Dedifferentiated amniotic fluid mesenchymal stem cell (primary cell): ENCODE results near the gene MRPS35.
A peak's percentile ranks its signal among the peaks of the same experiment; 100 is the strongest.

ENCODE experiments used
- DNase-seq: peaks from one replicate; pipeline ENCODE4 v3.0.0-alpha.2; 2016; ENCODE audit errors: extremely low spot score

MRPS35 gene

DNA sequence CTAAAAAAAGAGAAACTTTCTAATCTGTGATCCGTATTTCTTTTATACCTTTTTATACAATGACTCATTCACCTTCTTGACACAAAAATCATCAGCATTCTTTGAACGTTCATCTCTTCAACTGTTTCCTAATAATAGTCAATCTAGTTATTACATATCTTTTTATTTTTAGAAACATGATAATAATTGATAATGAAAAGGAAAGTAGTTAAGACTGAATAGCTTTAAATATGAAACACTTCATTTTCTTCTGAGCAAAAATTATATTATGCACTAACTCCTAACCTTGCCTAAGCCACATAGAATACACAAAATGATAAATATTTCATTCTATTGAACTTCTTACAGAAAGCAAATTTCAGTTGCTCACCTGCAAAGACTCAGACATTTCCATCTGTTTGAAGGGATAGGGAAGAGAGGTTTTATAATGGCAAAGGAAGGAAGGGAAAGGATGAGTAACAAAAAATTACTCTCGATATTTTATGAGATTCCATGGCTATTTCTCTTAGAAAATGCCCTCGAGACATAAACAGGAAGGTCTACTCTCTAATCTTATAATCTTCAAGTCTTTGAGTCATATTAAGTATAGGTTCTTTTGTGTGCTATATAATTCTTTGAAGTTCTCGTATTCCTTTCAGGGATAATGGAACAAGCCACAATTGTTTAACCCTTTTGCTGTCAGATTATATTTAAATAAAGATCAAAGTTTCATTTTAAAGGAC is 61.9 kb downstream of the MRPS35 start:
- no peak for DNase-seq

DNA sequence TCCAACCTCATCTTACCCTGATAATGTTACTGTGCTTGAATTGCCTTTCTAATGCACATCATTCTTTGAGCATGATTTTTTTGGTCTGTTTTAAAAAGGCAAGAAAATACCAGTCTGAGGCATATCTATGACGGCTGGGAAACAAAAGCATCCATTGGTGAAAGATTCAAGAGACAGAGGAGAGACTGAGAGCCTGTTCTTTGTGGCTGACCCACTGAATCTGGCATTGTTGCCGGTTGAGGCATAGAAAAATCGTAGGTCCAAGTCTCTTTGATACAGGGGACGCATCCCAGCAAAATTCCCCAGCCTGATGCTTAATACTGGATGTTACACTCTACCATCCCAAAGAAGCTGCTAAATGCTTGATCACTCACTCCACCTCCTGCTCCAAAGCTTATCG is 66.5 kb downstream of the MRPS35 start:
- no peak for DNase-seq

DNA sequence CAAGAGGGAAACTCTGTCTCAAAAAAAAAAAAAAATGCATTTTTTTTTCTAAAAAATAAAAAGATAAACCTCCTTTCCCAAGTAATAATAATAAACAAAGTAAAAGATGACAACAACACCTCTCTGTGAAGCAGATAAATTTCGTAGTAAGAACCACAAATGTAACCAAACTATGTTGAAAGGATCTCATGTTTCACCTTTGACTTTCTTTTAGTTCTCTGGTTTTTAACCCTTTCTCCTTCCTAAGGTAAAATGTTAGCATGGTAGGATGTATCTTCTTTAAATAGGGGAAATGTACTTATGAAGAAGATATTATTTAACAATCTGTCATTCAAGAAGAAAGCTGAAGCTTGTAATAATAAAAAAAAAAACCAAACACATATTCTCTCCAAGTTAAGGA is 67.6 kb downstream of the MRPS35 start:
- DNase-seq, result no peak

DNA sequence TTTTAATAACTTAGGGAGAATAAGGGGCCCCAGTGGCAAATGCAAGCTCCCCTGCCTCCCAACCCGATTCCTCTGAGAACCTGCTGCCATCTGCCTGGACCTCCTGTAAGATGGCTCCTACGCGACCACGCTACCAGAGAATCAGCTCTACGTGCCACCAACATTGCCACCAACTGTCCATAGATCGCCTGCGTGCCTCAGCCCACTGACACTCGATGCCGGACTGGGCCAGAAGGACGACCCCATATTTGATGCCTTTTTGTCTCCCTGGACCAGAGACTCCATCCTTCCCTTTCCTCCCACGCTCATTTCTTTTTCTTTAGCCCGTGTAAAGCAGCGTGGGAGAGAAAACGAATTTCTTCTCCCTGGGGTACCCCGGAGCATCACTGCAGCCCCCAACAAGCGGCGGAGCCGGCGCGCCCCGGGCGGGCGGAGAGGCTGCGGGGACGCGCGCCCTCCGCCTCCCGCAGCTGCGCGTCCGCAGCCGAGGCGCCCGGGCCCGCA is 68.8 kb downstream of the MRPS35 start:
- DNase-seq, result no peak

DNA sequence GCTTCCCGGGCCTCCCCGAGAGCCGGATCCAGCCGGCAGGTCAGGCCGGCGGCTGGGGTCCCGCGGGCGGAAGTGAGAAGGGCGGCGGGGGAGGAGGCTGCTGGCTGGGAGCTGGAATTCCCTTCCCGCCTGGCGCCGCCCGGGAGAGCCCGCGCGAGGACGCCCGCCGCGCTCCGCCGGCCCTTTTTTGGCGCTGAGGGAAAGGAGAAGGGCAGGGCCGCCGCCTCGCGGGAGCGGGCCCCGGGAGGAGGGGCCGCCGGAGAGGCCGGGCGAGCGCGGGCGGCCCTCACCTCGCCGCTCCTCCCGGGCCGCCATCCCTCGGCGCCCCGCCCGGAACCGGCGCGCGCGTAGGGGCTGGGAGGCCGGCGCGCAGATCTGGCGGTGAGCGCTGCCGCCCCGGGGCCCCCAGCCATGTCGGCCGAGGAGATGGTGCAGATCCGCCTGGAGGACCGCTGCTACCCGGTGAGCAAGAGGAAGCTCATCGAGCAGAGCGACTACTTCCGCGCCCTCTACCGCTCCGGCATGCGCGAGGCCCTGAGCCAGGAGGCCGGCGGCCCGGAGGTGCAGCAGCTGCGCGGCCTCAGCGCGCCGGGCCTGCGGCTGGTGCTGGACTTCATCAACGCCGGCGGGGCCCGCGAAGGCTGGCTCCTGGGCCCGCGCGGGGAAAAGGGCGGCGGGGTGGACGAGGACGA is 69.4 kb downstream of the MRPS35 start, which contains the start of the genes KLHL42 and MANSC4:
Gene KLHL42 (plus strand): TSS at position 314 of the 692 bp plus-strand sequence. CDS start 98 bp downstream, at position 412.
Gene MANSC4 (minus strand): TSS at position 317 of the 692 bp plus-strand sequence. CDS start 8,960 bp downstream, outside the sequence.
- peak; percentile 39 for DNase-seq

DNA sequence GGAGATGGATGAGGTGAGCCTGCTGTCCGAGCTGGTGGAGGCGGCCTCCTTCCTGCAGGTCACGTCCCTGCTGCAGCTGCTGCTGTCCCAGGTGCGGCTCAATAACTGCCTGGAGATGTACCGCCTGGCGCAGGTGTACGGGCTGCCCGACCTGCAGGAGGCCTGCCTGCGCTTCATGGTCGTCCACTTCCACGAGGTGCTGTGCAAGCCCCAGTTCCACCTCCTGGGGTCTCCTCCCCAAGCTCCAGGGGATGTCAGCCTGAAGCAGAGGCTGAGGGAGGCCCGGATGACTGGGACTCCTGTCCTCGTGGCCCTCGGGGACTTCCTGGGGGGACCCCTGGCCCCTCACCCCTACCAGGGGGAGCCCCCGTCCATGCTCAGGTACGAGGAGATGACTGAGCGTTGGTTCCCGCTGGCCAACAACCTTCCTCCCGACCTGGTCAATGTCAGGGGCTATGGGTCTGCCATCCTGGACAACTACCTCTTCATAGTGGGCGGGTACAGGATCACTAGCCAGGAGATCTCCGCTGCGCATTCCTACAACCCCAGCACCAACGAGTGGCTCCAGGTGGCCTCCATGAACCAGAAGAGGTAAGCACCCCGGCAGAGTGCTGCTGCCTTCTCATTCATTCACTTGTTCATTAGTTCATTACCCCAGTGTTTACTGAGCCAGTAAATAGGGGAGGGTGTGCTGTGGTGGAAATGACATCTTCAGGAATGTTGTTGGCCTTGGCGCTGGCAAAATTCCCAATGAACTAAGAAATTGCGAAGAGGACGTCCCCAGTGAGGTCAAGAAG is 70.2 kb downstream of the MRPS35 start:
- DNase-seq, result no peak

DNA sequence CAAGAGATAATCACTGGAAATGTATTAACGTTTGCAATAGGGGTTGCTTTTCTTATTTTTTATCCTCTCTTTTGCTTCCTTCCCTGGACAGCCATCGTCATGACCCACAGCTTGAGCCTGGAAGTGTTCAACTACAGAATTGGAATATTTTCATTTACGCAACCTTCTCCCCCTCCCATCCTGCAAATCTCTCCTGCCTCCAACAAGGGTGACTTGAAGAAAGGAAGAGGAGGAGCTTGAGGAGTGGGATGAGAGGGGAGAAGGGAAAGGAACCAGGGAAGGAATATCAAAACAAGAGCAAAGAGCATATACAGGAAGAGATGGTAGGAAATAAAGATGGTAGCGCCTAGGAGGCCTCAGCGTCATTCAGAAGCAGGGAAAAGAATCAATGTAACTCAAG is 71.0 kb downstream of the MRPS35 start:
- DNase-seq, result no peak

DNA sequence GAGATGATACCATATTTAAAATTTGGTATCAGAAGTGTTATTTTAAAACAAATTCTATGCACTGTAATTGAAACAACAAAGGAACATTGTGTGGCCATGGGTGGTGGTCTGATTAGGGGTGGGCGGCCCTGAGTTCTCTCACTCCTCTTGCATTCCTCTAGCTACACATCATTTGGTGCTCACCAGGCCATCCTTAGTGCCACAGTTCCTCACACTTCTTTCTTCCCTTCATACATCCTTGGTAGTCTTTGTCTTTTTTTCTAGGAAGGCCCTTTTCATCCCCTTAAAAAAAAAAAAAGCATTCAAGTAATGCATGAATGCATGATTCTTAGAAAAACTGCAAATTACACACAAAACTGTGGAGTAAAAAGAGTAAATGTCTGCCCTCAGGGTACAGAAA is 71.8 kb downstream of the MRPS35 start:
- no peak for DNase-seq

DNA sequence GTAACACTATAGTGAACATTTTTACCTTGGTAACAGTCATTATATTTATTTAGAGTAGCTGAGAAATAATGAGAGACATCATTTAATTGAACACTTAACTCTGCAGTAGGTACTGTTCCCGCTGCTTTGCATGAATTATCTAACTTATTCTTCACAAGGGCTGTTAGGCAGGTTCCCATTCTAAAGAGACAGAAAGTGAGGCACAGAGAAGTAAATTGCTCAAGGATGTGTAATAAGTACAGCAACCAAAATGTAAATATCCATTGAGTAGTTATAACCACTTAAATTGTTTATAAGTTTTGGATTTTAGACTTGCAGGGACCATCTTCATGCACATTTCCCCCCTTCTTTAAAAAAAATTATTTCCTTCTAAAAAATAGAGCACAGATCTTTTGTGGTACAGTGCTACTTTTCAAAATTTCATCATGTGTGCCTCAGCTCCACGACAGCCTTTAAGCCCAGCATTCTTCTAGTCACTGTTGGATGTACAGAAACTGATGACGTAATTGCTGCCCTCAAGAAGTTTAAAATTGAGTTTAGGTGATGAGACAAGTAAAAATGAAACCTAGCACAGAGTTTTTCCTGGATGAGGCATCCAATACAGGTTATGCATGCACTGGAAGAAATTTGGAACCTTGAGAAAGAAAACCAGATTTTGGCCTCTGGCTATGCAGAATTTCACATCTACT is 75.4 kb downstream of the MRPS35 start:
- DNase-seq, result peak; percentile 44

DNA sequence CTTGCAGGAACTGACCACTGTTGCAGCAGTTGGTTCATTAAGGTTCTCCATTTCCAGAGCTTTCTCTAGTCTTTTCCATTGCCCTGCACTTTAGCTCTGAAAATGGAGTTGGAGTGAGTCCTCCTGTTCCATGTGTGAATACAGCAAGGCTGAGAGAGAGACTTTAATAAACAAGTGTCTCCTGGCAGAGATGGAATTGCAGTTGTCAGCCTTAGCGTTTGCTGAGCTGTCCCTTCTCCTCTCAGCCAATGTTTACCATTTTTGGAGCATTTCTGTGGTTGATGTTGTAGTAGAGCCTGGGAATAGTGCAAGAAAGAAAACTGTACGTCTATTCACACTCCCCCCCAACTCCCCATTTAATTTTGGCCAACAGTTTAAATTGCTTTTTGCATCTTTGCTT is 76.9 kb downstream of the MRPS35 start:
- no peak for DNase-seq

DNA sequence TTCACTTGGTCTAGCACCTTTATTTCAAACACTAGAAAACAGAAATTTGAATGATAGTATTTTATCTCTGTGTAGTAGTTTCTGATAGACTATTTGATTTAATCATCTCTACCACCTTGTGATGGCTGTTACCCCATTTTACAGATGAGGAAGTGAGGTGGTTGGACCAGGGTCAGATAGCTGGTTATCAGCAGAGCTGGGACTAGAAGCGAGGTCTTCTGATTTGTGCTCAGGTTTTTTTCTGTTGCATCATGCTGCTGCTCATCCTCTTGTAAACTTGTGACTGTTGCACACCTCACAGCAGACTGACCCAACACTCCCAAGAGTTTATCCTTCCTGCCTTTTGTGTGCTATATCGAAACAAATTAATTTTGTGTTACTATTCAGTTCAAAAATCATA is 79.5 kb downstream of the MRPS35 start:
- DNase-seq, result no peak

DNA sequence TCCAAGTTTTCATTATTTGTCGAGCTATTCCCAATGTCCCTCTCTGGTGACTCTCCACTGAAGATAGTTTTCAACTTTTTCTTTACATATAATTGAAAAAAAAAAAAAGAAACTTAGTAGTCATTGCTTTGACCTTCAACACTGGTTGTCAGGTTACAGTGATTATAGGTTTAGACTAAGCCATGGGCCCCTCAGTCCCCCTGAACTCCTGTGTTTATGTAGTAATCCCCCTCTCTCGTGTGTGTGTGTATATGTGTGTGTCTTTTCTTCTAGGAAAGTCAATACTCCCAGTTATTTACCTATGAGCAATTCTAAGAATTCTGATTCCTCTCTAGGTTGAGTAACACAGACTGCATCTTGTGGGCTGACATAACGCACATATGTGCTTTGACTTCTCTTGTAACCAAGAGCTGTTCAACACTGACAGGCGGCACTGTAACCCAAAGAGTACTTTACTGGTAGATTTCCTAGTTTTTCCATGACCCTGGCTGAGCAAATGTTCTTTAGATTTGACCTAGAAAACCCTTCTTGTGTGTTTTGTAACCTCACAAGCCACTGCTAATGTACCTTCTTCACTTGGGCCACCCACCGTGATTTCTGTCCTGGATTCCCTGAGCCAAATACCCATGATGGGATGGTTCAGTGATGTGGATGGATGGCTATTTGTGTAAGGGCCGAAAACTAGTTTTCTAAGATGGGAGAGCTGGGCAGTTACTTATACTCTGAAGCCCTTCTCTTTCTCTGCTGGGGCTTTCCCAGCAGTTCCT is 84.4 kb downstream of the MRPS35 start:
- DNase-seq, result no peak

DNA sequence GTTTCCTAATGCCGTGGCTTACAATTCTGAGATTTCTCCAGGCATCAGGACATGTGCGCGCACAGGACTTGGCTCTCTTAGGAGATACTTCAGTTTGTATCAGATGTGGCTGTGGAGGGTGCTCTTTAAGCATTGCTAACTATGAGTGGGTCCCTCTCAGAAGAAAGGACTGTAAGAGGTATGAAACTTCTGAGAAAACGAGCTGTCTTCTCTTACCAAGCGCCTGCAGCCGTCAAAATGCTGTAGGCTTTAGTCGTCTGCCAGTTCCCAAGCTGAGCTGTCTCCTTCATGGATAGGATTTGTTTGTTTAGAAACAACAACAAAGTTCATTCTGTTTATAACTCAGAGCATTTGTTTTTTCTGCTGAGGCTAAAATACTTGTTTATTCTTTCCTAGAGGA is 85.5 kb downstream of the MRPS35 start:
- no peak for DNase-seq

DNA sequence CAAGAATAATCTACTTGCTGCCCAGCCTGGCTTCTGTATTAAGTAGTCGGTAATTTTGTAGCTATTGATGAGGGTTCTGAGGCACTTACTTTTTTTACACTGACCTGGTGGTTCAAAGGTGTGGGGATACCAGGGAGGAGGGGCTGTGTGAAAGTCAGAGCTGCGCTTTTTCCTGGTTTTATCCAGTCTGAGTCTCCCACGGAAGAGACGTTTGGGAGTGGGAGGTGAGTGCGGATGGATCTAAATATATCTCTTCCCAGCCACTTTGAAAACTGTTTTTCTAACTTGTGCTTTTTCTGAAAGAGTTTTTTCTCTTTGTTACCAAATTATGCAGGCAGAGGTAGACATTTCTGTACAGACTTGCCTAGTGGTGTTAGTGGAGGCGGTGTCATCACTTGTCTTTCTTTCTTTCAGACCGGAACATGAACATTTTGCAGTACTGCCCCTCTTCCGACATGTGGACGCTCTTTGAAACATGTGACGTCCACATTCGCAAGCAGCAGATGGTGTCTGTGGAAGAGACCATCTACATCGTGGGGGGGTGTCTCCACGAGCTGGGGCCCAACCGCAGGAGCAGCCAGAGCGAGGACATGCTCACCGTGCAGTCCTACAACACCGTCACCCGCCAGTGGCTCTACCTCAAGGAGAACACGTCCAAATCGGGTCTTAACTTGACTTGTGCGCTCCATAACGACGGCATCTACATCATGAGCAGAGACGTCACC is 86.8 kb downstream of the MRPS35 start:
- DNase-seq, result no peak

DNA sequence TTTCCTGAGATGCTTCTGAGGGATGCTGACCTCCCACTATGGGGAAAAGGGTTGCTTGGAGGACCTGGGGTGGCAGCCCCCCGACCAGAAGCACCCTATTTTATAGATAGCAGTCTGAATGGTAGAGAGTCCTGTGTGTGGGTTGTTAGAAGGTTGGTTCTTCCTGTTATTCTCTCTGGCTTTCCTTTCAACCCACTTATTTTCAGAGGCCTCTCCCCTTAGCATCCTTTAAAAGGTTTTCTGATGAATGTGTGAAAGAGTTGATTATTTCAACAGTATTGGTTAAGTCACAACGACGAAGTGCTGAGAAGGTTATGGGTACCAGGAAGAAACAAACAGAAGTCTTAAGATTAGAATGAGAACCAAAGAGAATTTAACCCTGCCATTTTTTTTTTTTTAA is 90.2 kb downstream of the MRPS35 start:
- DNase-seq, result no peak

DNA sequence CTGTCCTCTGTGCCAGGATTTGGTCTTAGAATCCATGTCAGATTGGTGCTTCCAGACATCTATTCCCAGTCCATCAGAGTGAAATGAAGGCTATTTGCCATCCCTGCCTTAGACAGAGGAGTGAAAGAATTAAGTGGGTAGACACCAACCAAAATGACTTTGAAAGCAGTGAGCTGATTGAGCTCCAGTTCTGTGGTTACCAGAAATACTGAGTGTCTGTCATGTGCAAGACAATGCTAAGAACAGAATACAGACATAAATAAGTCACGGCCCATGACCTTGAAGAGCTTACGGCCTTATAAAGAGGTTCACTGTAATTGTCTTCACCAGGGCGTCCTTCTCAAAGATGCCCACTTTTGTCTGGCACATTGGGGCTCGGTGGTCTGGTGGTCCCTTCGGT is 91.0 kb downstream of the MRPS35 start:
- DNase-seq, result no peak

DNA sequence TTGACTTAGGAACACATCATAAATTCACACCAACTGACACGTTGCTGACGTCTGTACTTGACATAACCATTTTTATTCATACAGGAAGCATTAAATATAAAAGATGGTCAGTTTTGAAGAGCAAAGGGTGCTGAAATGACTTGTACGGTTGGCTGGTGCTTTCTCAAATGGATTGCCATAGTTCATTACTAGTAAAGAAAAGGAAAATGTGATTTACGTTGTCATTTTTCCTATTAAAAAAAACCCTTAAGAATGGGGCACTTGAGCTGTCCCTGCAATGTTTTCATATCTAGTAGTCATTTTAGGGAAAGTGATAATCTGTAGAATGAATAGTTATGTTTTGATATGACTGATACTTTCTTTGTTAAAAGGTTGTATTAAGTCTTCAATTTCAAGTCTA is 91.9 kb downstream of the MRPS35 start:
- no peak for DNase-seq

DNA sequence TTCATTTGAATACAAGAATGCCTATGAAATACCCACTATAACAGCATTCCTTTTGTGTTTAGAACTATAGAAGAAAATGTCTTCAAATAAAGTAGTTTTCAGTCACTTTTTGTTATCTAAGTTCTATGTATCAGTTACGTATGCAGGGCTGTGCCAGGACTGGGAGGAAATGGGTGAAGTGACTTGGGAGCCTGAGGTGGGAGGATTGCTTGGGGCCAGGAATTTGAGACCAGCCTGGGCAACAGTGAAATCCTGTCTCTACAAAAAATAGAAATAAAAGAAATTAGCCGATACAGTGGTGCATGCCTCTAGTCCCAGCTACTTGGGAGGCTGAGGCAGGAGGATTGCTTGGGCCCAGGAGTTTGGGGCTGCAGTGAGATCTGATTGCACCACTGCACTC is 92.3 kb downstream of the MRPS35 start:
- no peak for DNase-seq

DNA sequence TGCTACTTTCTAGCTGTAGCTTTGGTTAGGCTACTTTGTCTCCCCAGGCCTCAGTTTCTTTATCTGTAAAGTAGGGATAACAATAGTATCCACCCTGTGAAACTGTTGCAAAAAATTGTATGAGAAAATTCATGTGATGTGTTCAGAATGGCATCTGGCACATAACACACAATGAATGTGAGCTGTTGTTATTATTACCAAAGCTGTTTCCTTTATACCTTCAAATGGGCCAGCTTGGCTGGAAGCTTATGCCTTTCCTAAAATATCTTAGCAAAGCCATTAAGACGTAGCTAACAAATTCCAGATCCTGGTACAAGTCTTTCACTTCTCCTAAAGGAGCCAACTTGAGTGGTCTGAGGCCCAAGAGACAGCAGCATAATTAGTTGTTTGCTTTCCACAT is 94.6 kb downstream of the MRPS35 start:
- DNase-seq, result no peak
